Measurements from ENCODE around the gene SNURF.

GRCh38 chr15:24977686-24978085 lies 22.9 kb downstream of the SNURF start:
- TF ChIP-seq CTCF (IDR thresholded peaks at IDR 0.05; ENCODE audit: low read depth, low read length, poor library complexity, severe bottlenecking) (no peak), EZH2phosphoT487 (IDR thresholded peaks at IDR 0.05; ENCODE audit: borderline replicate concordance, low read length) (no peak)

Measured in DOHH2 (cell line).